Fibroblast of lung (primary cell): ENCODE data around the gene NAA38. TPM values are rescaled to one million over a fixed set of nuclear protein-coding genes. Genes with fewer than 3 reads are reported as not detected.

Experiments used
- DNase-seq, 2 donors: peaks; one replicate each; pipeline versions ENCODE4 v3.0.0 to v3.0.0-alpha.2; 2010; ENCODE audit warnings: low read depth in 2 of 2
- H2AFZ ChIP-seq: 2 replicates; pipeline ENCODE4 v1.5.1; 2012; ENCODE audit warnings: low read length, control low read depth, inconsistent platforms
- H3K27ac ChIP-seq: 2 replicates; pipeline ENCODE4 v1.5.1; 2011; ENCODE audit warnings: low read length, control low read depth; ENCODE audit not compliant: insufficient read depth
- H3K27me3 ChIP-seq: 2 replicates; pipeline ENCODE4 v1.5.1; 2011; ENCODE audit warnings: mild to moderate bottlenecking, low read length; ENCODE audit not compliant: control insufficient read depth, insufficient read depth
- H3K36me3 ChIP-seq: 2 replicates; pipeline ENCODE4 v1.5.1; 2011; ENCODE audit warnings: low read length; ENCODE audit not compliant: control insufficient read depth, insufficient read depth
- H3K4me1 ChIP-seq: 2 replicates; pipeline ENCODE4 v1.5.1; 2011; ENCODE audit warnings: low read length; ENCODE audit not compliant: control insufficient read depth, insufficient read depth; ENCODE audit errors: extremely low read depth
- H3K4me2 ChIP-seq: 2 replicates; pipeline ENCODE4 v1.5.1; 2011; ENCODE audit warnings: low read length, control low read depth; ENCODE audit not compliant: insufficient read depth; ENCODE audit errors: extremely low read depth
- H3K4me3 ChIP-seq, 4 experiments: fragments of 200-600 bp in 1 of 4; sonication (generic) in 1 of 4; replicated peaks in 1 of 4; 2 replicates each; pipeline ENCODE4 v1.5.1; 2011 to 2016; ENCODE audit warnings: low read length in 4 of 4, low read depth in 3 of 4, mild to moderate bottlenecking in 3 of 4, control low read depth in 2 of 4, inconsistent platforms in 1 of 4, mixed read lengths in 1 of 4; ENCODE audit not compliant: insufficient read depth in 1 of 4; ENCODE audit errors: control extremely low read depth in 1 of 4
- H3K79me2 ChIP-seq: 2 replicates; pipeline ENCODE4 v1.5.1; 2012; ENCODE audit warnings: mild to moderate bottlenecking, low read length, inconsistent platforms; ENCODE audit not compliant: control insufficient read depth, insufficient read depth
- H3K9ac ChIP-seq: 2 replicates; pipeline ENCODE4 v1.5.1; 2011; ENCODE audit warnings: mild to moderate bottlenecking, low read length, control low read depth; ENCODE audit not compliant: insufficient read depth
- H3K9me3 ChIP-seq: 2 replicates; pipeline ENCODE4 v1.5.1; 2012; ENCODE audit warnings: low read depth, low read length; ENCODE audit not compliant: control insufficient read depth, insufficient read depth
- H4K20me1 ChIP-seq: 2 replicates; pipeline ENCODE4 v1.5.1; 2011; ENCODE audit warnings: low read length; ENCODE audit not compliant: control insufficient read depth, insufficient read depth; ENCODE audit errors: extremely low read depth
- CTCF ChIP-seq, 2 donors: IDR thresholded peaks in 1 of 2; conservative IDR thresholded peaks in 1 of 2; 1 replicate in 1 of 2; 2 replicates in 1 of 2; pipeline ENCODE4 v1.5.1; 2011 to 2012; ENCODE audit warnings: low read length in 2 of 2, control low read depth in 1 of 2, inconsistent platforms in 1 of 2, low read depth in 1 of 2, mild to moderate bottlenecking in 1 of 2
- EZH2 ChIP-seq: IDR thresholded peaks from 2 replicates; pipeline ENCODE4 v1.5.1; 2012; ENCODE audit warnings: low read length, control low read depth, mild to moderate bottlenecking; ENCODE audit errors: missing control alignments
- polyA plus RNA-seq, 2 donors: library from polyadenylated mRNA; depleted of rRNA in 1 of 2; stranded (reverse) in 1 of 2; unstranded in 1 of 2; fragments of >200 nt; gene quantifications; 2 replicates each; pipeline ENCODE4 v1.2.1, GENCODE V29; 2011 to 2012; ENCODE audit warnings: missing spikeins in 1 of 2
- total RNA-seq: library from RNA; depleted of rRNA; stranded (reverse); fragments of >200 nt; gene quantifications from 2 replicates; pipeline ENCODE4 v1.2.1, GENCODE V29; 2014

NAA38 gene
- total and polyA plus RNA-seq, 2 donors (not counting 1 experiment from before 2014, with no cell fraction given) = 31.0 to 78.9 TPM

DNA sequence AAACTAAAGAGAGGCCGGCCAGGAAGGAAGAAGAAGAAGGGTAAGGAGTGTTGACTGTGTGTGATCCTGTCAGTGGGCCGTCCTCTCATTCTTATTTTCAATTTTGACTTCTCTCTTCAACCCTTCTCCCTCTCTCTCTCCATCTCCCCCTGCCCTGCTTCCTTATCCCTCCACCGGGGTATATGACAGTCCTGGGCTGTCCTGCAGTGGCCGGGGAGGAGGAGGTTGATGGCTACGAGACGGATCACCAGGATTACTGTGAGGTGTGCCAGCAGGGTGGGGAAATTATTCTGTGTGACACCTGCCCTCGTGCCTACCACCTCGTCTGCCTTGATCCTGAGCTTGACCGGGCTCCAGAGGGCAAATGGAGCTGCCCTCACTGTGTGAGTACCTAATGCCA, 36.9 kb upstream of the NAA38 start:
- H3K4me3 ChIP-seq = no peak overlapping the region

DNA sequence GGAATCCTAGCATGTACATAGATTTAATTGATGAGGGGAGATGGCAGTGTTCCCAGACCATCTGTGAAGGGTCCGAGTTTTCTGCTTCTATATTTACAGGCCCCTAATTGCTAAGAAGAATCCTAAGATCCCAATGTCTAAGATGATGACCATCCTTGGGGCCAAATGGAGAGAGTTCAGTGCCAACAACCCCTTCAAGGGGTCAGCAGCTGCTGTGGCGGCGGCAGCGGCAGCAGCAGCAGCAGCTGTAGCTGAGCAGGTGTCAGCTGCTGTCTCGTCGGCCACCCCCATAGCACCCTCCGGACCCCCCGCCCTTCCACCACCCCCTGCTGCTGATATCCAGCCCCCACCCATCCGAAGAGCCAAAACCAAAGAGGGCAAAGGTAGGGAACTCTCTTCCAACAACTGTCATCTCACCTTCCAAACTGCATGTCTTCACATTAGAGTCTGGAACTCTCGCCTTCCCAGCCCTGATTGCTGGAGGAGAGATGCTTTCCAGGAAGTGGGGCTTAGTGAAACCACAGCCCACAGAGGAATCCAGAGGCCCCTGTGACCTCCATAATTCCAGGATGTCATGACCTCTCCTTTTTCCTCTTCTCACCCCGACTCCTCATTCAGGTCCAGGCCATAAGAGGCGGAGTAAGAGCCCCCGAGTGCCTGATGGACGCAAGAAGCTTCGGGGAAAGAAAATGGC, 36.0 kb upstream of the NAA38 start:
- Histone ChIP-seq H3K36me3 (peaks cover 26% of the 10 kb centered on the region), H3K4me2 (no peak overlapping the region), H2AFZ (no peak overlapping the region), H3K79me2 (peaks cover 12% of the 10 kb centered on the region), H3K4me3 (no peak overlapping the region), H3K4me1 (peaks cover 9% of the 10 kb centered on the region), H3K27me3 (no peaks in the 10 kb centered on the region), H4K20me1 (no peaks in the 10 kb centered on the region), H3K9me3 (no peaks in the 10 kb centered on the region), H3K9ac (no peak overlapping the region), H3K27ac (no peak overlapping the region)
- TF ChIP-seq CTCF (conservative IDR thresholded peaks at IDR 0.05 in 1 of 2, IDR thresholded peaks at IDR 0.05 in 1 of 2; ENCODE audit: low read depth in 1 of 2, low read length in 2 of 2) = no peak
- TF ChIP-seq EZH2 = no peak
- peak; percentile 8 to 38 for DNase-seq

More for the DNA sequence above, 36.9 kb upstream of the NAA38 start:
- DNase-seq = no peak
- H4K20me1 ChIP-seq = no peaks in the 10 kb centered on the region
- TF ChIP-seq CTCF (conservative IDR thresholded peaks at IDR 0.05 in 1 of 2, IDR thresholded peaks at IDR 0.05 in 1 of 2; ENCODE audit: low read depth in 1 of 2, low read length in 2 of 2) (no peak), EZH2 (no peak)
- no peaks in the 10 kb centered on the region for H3K9me3 ChIP-seq
- H3K4me2 ChIP-seq = no peak overlapping the region
- no peaks in the 10 kb centered on the region for H3K27me3 ChIP-seq
- peaks cover 29% of the 10 kb centered on the region for H3K36me3 ChIP-seq
- H2AFZ ChIP-seq = no peak overlapping the region
- H3K27ac ChIP-seq = no peak overlapping the region
- peaks cover 7% of the 10 kb centered on the region for H3K79me2 ChIP-seq
- H3K4me1 ChIP-seq = peaks cover 5% of the 10 kb centered on the region
- no peak overlapping the region for H3K9ac ChIP-seq

- Histone ChIP-seq H3K4me1 (peaks cover 12% of the 10 kb centered on the region), H3K36me3 (peaks cover 14% of the 10 kb centered on the region), H2AFZ (no peak overlapping the region), H3K27me3 (no peaks in the 10 kb centered on the region), H3K27ac (peak overlapping the region; percentile 11), H3K9ac (no peak overlapping the region), H3K4me2 (peak overlapping the region; percentile 86), H3K9me3 (no peaks in the 10 kb centered on the region), H3K79me2 (peaks cover 22% of the 10 kb centered on the region), H4K20me1 (no peaks in the 10 kb centered on the region), H3K4me3 (peak overlapping the region; percentile 17 to 65 (median 41))
- peak; percentile 83 to 97 for DNase-seq
- TF ChIP-seq CTCF (conservative IDR thresholded peaks at IDR 0.05 in 1 of 2, IDR thresholded peaks at IDR 0.05 in 1 of 2; ENCODE audit: low read depth in 1 of 2, low read length in 2 of 2) (peak; percentile 33 to 46), EZH2 (no peak)
These were observed 32.0 kb upstream of the NAA38 start for GRCh38 chr17:7889166-7889955.
